HEK293 (cell line): ENCODE results near the gene CYB561A3.

Experiments
- CTCF ChIA-PET: fragments of 350-600 bp; formaldehyde crosslinking; extraction: SDS; loops from one replicate; lab custom pipeline; 2021; ENCODE audit warnings: antibody characterized with exemption; lab: Yijun Ruan, JAX
- POLR2A ChIA-PET: fragments of 300-600 bp; formaldehyde crosslinking; extraction: SDS; loops from one replicate; lab custom pipeline; 2020; ENCODE audit warnings: antibody characterized with exemption, inconsistent platforms; lab: Yijun Ruan, JAX
- H3K27ac ChIP-seq: fragments of 200-500 bp; sonication (Bioruptor generic); 2 replicates; pipeline ENCODE4 v1.5.1; 2014; ENCODE audit warnings: low read depth, low read length, control low read depth, inconsistent platforms; ENCODE audit errors: extremely low read depth
- H3K36me3 ChIP-seq, 2 experiments: fragments of 200-500 bp in 1 of 2; sonication (Bioruptor generic) in 1 of 2; 1 replicate in 1 of 2; 2 replicates in 1 of 2; pipeline ENCODE4 v1.5.1; 2014 to 2017; ENCODE audit warnings: inconsistent platforms in 2 of 2, low read length in 2 of 2; ENCODE audit not compliant: control insufficient read depth in 2 of 2, insufficient read depth in 1 of 2
- H3K4me1 ChIP-seq: fragments of 200-500 bp; sonication (Bioruptor generic); 2 replicates; pipeline ENCODE4 v1.5.1; 2014; ENCODE audit warnings: mild to moderate bottlenecking, low read length, inconsistent platforms; ENCODE audit not compliant: control insufficient read depth, insufficient read depth
- H3K4me3 ChIP-seq: 2 replicates; pipeline ENCODE4 v1.5.1; 2011; ENCODE audit warnings: low read depth, mild to moderate bottlenecking, control low read depth, low read length, moderate library complexity
- H3K9me3 ChIP-seq: fragments of 200-500 bp; sonication (Bioruptor generic); 2 replicates; pipeline ENCODE4 v1.5.1; 2014; ENCODE audit warnings: low read depth, low read length, inconsistent platforms; ENCODE audit not compliant: control insufficient read depth, insufficient read depth
- ELK4 ChIP-seq: IDR thresholded peaks from 2 replicates; pipeline ENCODE4 v1.6.1; 2011; ENCODE audit warnings: mild to moderate bottlenecking, low read depth, low read length, borderline replicate concordance
- GLI2 ChIP-seq: fragments of 450-650 bp; formaldehyde crosslinking; IDR thresholded peaks from 2 replicates; pipeline ENCODE4; 2017; ENCODE audit warnings: missing biosample characterization, missing genetic modification characterization, low read depth, borderline replicate concordance
- KLF8 ChIP-seq: fragments of 450-650 bp; formaldehyde crosslinking; IDR thresholded peaks from 2 replicates; pipeline ENCODE4 v1.5.1; 2016; ENCODE audit warnings: missing biosample characterization, missing genetic modification characterization
- MEIS1 ChIP-seq: sonication (generic); formaldehyde crosslinking; IDR thresholded peaks from 2 replicates; pipeline ENCODE4 v1.8.1; 2022; ENCODE audit warnings: missing genetic modification reagents, mild to moderate bottlenecking, borderline replicate concordance
- OSR2 ChIP-seq: fragments of 450-650 bp; formaldehyde crosslinking; IDR thresholded peaks from 2 replicates; pipeline ENCODE4 v1.5.1; 2016; ENCODE audit warnings: missing biosample characterization, missing genetic modification characterization
- ZBTB7A ChIP-seq: fragments of 450-650 bp; formaldehyde crosslinking; IDR thresholded peaks from 2 replicates; pipeline ENCODE4 v1.5.1; 2016; ENCODE audit warnings: low read depth, missing biosample characterization, missing genetic modification characterization
- ZNF10 ChIP-seq: fragments of 450-650 bp; formaldehyde crosslinking; IDR thresholded peaks from 2 replicates; pipeline ENCODE4 v1.5.1; 2017; ENCODE audit warnings: missing biosample characterization, missing genetic modification characterization
- ZNF155 ChIP-seq: fragments of 450-650 bp; formaldehyde crosslinking; IDR thresholded peaks from 2 replicates; pipeline ENCODE4 v1.5.1; 2016; ENCODE audit warnings: missing biosample characterization, missing genetic modification characterization
- ZNF221 ChIP-seq: fragments of 450-650 bp; formaldehyde crosslinking; IDR thresholded peaks from 2 replicates; pipeline ENCODE4 v1.5.1; 2017; ENCODE audit warnings: missing biosample characterization, missing genetic modification characterization, borderline replicate concordance
- ZNF473 ChIP-seq: fragments of 450-650 bp; formaldehyde crosslinking; IDR thresholded peaks from 2 replicates; pipeline ENCODE4 v1.5.1; 2017; ENCODE audit warnings: missing biosample characterization, missing genetic modification characterization
- ZNF610 ChIP-seq: fragments of 450-650 bp; formaldehyde crosslinking; IDR thresholded peaks from 2 replicates; pipeline ENCODE4 v1.5.1; 2016; ENCODE audit warnings: missing biosample characterization, missing genetic modification characterization, borderline replicate concordance
- ZNF621 ChIP-seq: fragments of 450-650 bp; formaldehyde crosslinking; IDR thresholded peaks from 2 replicates; pipeline ENCODE4 v1.5.1; 2017; ENCODE audit warnings: missing biosample characterization, missing genetic modification characterization
- ZNF660 ChIP-seq: fragments of 450-650 bp; IDR thresholded peaks from 2 replicates; pipeline ENCODE4 v1.5.1; 2018; ENCODE audit warnings: missing biosample characterization, mild to moderate bottlenecking, missing genetic modification characterization
- ZNF670 ChIP-seq: fragments of 450-650 bp; formaldehyde crosslinking; IDR thresholded peaks from 2 replicates; pipeline ENCODE4 v1.5.1; 2016; ENCODE audit warnings: missing biosample characterization, missing genetic modification characterization, low read depth
- ZNF677 ChIP-seq: fragments of 450-650 bp; IDR thresholded peaks from 2 replicates; pipeline ENCODE4 v1.5.0; 2018; ENCODE audit warnings: missing biosample characterization, mild to moderate bottlenecking, missing genetic modification characterization, moderate library complexity
- ZNF791 ChIP-seq: fragments of 450-650 bp; formaldehyde crosslinking; IDR thresholded peaks from 2 replicates; pipeline ENCODE4 v1.5.1; 2016; ENCODE audit warnings: missing biosample characterization, missing genetic modification characterization
- TF ChIP-seq, protein P1 (sequence below): fragments of 450-650 bp; formaldehyde crosslinking; conservative IDR thresholded peaks from 2 replicates; pipeline ENCODE4 v1.5.1; 2016; ENCODE audit warnings: low read depth, missing biosample characterization, missing genetic modification characterization
- TF ChIP-seq, protein P2 (sequence below): fragments of 450-650 bp; formaldehyde crosslinking; conservative IDR thresholded peaks from 2 replicates; pipeline ENCODE4 v1.5.1; 2016; ENCODE audit warnings: low read depth, missing biosample characterization, missing genetic modification characterization

CYB561A3 gene

DNA sequence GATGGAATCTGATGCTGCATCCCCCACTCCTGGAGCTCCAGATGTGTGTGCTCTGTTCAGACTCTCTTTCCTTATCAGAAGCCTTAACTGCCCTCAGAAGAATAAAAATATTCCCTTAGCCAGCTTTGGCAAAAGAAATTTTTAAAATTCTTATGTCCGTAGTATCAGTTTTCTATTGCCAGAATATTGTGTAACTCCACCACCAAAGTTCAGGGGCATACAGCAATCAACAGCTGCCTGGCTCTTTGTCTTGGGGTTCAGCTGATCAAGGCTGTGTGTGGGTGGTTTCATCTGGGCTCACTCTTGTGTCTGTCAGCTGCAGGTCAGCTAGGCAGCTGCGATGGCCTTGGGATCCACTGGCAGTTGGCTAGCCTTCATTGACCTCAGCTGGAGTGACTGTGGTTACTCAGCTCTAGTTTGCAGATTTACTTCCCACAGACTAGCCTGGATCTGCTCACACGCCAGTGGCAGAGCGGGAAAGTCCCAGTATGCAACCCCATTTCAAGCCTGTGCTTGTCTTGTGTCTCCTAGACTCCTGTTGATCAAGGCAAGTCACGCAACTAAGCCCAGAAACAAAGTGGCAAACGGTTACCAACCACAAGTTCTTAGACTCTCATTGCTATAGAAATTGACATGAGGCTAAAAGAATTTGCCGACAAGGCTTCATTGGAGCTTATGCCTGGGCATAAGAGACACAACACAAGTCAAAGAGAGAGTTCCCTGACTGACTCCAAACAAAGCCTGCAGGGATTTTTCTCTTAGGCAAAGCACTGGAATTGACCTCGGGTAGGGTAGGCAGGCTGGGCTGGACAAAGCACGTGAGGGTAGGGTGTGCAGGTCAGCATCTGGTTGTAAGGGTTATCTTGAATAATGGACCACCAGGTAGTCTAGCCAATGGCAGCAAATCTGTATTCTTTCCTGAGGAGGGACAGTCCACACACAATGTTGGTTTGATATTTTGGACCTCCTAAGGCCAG lies 8.0 kb upstream of the CYB561A3 start:
- no peak overlapping the region for H3K27ac ChIP-seq
- no peak for TF ChIP-seq ZNF610 (tag by site-specific recombination)
- TF ChIP-seq KLF8 (tag by site-specific recombination) = no peak
- TF ChIP-seq ELK4 = no peak
- TF ChIP-seq, protein P1, sequence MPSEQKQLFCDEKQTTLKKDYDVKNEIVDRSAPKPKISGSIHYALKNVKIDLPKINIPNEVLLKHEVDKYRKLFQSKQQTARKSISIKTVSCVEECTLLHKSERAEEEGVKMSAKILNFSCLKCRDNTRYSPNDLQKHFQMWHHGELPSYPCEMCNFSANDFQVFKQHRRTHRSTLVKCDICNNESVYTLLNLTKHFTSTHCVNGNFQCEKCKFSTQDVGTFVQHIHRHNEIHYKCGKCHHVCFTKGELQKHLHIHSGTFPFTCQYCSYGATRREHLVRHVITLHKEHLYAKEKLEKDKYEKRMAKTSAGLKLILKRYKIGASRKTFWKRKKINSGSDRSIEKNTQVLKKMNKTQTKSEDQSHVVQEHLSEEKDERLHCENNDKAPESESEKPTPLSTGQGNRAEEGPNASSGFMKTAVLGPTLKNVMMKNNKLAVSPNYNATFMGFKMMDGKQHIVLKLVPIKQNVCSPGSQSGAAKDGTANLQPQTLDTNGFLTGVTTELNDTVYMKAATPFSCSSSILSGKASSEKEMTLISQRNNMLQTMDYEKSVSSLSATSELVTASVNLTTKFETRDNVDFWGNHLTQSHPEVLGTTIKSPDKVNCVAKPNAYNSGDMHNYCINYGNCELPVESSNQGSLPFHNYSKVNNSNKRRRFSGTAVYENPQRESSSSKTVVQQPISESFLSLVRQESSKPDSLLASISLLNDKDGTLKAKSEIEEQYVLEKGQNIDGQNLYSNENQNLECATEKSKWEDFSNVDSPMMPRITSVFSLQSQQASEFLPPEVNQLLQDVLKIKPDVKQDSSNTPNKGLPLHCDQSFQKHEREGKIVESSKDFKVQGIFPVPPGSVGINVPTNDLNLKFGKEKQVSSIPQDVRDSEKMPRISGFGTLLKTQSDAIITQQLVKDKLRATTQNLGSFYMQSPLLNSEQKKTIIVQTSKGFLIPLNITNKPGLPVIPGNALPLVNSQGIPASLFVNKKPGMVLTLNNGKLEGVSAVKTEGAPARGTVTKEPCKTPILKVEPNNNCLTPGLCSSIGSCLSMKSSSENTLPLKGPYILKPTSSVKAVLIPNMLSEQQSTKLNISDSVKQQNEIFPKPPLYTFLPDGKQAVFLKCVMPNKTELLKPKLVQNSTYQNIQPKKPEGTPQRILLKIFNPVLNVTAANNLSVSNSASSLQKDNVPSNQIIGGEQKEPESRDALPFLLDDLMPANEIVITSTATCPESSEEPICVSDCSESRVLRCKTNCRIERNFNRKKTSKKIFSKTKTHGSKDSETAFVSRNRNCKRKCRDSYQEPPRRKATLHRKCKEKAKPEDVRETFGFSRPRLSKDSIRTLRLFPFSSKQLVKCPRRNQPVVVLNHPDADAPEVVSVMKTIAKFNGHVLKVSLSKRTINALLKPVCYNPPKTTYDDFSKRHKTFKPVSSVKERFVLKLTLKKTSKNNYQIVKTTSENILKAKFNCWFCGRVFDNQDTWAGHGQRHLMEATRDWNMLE (tag by site-specific recombination) = no peak
- no peak overlapping the region for H3K4me3 ChIP-seq
- no peaks in the 10 kb centered on the region for H3K4me1 ChIP-seq
- ChIA-PET POLR2A (interaction anchor here (1.0 to 2.2 kb wide), 3 partner anchors 8 to 13 kb away, joined by 3 to 15 read pairs (median 9); partner anchors contain the start of genes CYB561A3 and TMEM138), CTCF (interaction anchor here (0.6 to 3.2 kb wide), 7 partner anchors 8 to 52 kb away, joined by 3 to 14 read pairs (median 3); partner anchors contain the start of genes CYB561A3 and TMEM138)
- no peaks in the 10 kb centered on the region for H3K9me3 ChIP-seq
- peaks cover 11 to 64% of the 10 kb centered on the region in 2 experiments for H3K36me3 ChIP-seq

GRCh38 chr11:61368646-61369045 lies 7.0 kb upstream of the CYB561A3 start:
- CTCF ChIA-PET = interaction anchor here (0.7 to 3.2 kb wide), 4 partner anchors 11 to 33 kb away, joined by 3 to 14 read pairs (median 4); no protein-coding TSS in a partner anchor
- TF ChIP-seq ZNF621 (tag by site-specific recombination) (no peak), ZNF221 (no peak), OSR2 (tag by site-specific recombination) (no peak), ZNF660 (no peak), ZNF10 (tag by site-specific recombination) (no peak), ZNF473 (tag by site-specific recombination) (no peak), MEIS1 (CRISPR knock-in tag) (no peak)
- Histone ChIP-seq H3K4me1 (no peaks in the 10 kb centered on the region), H3K9me3 (no peaks in the 10 kb centered on the region), H3K27ac (no peak overlapping the region), H3K4me3 (no peak overlapping the region), H3K36me3 (peaks cover 14 to 74% of the 10 kb centered on the region in 2 experiments)
- POLR2A ChIA-PET = interaction anchor here (1.0 kb wide), 1 partner anchor 11 kb away, joined by 3 read pairs; no protein-coding TSS in a partner anchor

DNA sequence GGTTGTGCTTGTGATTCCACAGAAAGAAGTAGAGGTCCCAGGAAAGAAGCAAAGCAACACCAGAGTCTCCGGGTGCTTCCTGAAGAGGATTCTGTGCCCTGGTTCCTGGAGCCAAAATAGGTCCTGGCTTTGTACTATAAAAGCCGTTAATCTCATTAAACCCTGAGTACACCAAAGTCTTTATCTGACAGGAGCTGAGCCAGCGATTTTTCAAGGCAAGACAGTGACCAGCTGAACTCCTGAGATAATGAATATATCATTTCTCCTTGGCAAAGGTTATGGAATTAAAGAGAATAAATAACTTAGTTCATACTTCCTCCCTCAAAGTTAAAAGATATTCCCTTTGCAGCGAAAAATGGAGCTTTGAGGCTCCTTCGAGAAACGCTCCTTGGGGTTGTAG lies 5.7 kb upstream of the CYB561A3 start:
- ChIA-PET POLR2A (interaction anchor here (1.8 kb wide), 1 partner anchor 25 kb away, joined by 4 read pairs; the partner anchor contains the start of gene TMEM216), CTCF (interaction anchor here (0.9 to 1.7 kb wide), 3 partner anchors 17 to 164 kb away, joined by 3 to 5 read pairs (median 4); no protein-coding TSS in a partner anchor)
- no peak for TF ChIP-seq ZNF791 (tag by site-specific recombination)
- TF ChIP-seq GLI2 (tag by site-specific recombination) = no peak
- TF ChIP-seq ZBTB7A (tag by site-specific recombination) = no peak
- no peak for TF ChIP-seq ZNF155
- TF ChIP-seq ZNF670 (tag by site-specific recombination) = no peak
- TF ChIP-seq ZNF677 = no peak
- TF ChIP-seq, protein P2, sequence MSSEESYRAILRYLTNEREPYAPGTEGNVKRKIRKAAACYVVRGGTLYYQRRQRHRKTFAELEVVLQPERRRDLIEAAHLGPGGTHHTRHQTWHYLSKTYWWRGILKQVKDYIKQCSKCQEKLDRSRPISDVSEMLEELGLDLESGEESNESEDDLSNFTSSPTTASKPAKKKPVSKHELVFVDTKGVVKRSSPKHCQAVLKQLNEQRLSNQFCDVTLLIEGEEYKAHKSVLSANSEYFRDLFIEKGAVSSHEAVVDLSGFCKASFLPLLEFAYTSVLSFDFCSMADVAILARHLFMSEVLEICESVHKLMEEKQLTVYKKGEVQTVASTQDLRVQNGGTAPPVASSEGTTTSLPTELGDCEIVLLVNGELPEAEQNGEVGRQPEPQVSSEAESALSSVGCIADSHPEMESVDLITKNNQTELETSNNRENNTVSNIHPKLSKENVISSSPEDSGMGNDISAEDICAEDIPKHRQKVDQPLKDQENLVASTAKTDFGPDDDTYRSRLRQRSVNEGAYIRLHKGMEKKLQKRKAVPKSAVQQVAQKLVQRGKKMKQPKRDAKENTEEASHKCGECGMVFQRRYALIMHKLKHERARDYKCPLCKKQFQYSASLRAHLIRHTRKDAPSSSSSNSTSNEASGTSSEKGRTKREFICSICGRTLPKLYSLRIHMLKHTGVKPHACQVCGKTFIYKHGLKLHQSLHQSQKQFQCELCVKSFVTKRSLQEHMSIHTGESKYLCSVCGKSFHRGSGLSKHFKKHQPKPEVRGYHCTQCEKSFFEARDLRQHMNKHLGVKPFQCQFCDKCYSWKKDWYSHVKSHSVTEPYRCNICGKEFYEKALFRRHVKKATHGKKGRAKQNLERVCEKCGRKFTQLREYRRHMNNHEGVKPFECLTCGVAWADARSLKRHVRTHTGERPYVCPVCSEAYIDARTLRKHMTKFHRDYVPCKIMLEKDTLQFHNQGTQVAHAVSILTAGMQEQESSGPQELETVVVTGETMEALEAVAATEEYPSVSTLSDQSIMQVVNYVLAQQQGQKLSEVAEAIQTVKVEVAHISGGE = no peak

More for the DNA sequence above, 5.7 kb upstream of the CYB561A3 start:
- H3K9me3 ChIP-seq = no peaks in the 10 kb centered on the region
- no peaks in the 10 kb centered on the region for H3K4me1 ChIP-seq
- no peak overlapping the region for H3K27ac ChIP-seq
- H3K4me3 ChIP-seq = no peak overlapping the region
- peaks cover 14 to 72% of the 10 kb centered on the region in 2 experiments for H3K36me3 ChIP-seq
